ENCODE measurements around the gene MAML2.
"Not testable (repeated sequence)": the region's sequence is repeated elsewhere in the genome, so short reads cannot be mapped to it uniquely, and the experiment has no call there.

The MAML2 gene

GRCh38 chr11:96271777-96272176, 71.2 kb downstream of the MAML2 start:
- no peak overlapping the region for H3K4me3 ChIP-seq (ENCODE audit: low read depth, low read length)
- no peak for TF ChIP-seq CTCF (IDR thresholded peaks at IDR 0.05; ENCODE audit: low read depth, low read length)

DNA sequence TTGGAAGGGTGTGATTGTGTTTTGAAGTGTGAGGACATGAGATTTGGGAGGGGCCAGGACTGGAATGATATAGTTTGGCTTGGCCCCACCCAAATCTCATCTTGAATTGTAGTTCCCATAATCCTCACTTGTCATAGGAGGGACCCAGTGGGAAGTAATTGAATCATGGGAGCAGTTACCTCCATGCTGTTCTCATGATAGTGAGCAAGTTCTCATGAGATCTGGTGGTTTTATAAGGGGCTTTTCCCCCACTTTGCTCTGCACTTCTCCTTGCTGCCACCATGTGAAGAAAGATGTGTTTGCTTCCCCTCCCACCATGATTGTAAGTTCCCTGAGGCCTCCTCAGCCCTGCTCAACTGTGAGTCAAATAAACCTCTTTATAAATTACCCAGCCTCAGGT, 71.6 kb downstream of the MAML2 start:
- not testable (repeated sequence) for H3K4me3 ChIP-seq (ENCODE audit: low read depth, low read length)

DNA sequence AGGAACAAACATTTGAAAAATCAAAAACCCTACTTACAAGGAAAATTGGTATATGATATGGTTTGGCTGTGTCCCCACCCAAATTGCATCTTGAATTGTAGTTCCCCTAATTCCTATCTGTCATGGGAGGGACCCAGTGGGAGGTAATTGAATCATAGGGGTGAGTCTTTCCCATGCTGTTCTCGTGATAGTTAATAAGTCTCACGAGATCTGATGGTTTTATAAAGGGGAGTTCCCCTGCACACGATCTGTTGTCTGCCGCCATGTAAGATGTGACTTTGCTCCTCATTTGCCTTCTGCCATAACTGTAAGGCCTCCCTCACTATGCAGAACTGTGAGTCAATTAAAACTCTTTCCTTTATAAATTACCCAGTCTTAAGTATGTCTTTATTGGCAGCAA, 74.5 kb downstream of the MAML2 start:
- H3K4me3 ChIP-seq (ENCODE audit: low read depth, low read length) = not testable (repeated sequence)

- H3K4me3 ChIP-seq (ENCODE audit: low read depth, low read length) = no peak overlapping the region
- no peak for TF ChIP-seq CTCF (IDR thresholded peaks at IDR 0.05; ENCODE audit: low read depth, low read length)
Measured at GRCh38 chr11:96267496-96268032, 75.4 kb downstream of the MAML2 start.

- H3K4me3 ChIP-seq (ENCODE audit: low read depth, low read length) = no peak overlapping the region
- TF ChIP-seq CTCF (IDR thresholded peaks at IDR 0.05; ENCODE audit: low read depth, low read length) = no peak
Measured at GRCh38 chr11:96267001-96267495, 75.9 kb downstream of the MAML2 start.

DNA sequence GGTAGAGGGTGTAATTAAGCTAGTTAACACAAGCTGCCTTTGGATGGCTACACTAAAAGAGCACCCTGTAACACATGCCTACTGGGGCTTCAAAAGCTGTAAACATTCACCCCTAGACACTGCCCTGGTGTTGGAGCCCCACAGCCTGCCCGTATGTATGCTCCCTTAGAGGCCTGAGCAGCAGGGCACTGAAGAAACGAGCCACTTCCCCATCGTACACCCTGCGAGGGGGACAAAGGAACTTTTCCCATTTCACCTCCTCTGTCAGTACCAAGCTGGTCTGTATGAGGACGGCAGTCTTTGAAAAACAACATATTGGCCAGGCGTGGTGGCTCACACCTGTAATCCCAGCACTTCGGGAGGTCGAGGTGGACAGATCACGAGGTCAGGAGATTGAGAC, 77.0 kb downstream of the MAML2 start:
- no peak for TF ChIP-seq CTCF (IDR thresholded peaks at IDR 0.05; ENCODE audit: low read depth, low read length)
- no peak overlapping the region for H3K4me3 ChIP-seq (ENCODE audit: low read depth, low read length)

DNA sequence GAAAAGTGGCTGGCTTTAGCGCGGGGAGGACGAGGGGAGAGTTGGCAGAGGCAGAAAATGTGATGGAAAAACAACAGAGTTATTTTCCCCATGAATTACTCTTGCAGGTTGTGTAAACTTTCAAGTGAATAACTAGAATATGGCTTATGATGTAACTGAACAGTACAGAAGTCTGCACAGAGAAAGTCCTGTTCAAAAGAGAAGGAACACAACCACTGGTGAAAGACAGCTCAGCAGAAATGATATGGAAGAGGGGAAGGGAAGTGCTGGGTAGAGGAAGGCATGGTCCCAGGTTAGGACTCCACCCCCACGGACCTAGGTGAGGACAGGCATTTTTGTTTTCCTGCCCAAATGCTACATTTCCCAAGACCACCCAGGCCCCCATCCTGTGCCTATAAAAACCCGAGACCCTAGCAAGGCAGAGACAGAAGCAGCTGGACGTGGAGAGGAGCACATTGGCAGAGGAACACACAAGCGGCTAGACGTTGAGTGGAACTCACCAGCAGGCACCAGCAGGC, 77.7 kb downstream of the MAML2 start:
- TF ChIP-seq CTCF (IDR thresholded peaks at IDR 0.05; ENCODE audit: low read depth, low read length) = no peak
- no peak overlapping the region for H3K4me3 ChIP-seq (ENCODE audit: low read depth, low read length)

- H3K4me3 ChIP-seq (ENCODE audit: low read depth, low read length) = no peak overlapping the region
- TF ChIP-seq CTCF (IDR thresholded peaks at IDR 0.05; ENCODE audit: low read depth, low read length) = no peak
Measured at GRCh38 chr11:96264364-96264763, 78.6 kb downstream of the MAML2 start.

Data from WI38 (cell line).